NCI-H2171 (cell line): ENCODE data around the gene NUMA1.
A peak's percentile ranks its signal among the peaks of the same experiment; 100 is the strongest.

Experiments used
- DNase-seq: peaks from one replicate; lab custom pipeline; 2025; lab: John Stamatoyannopoulos, UW

The NUMA1 gene, protein sequence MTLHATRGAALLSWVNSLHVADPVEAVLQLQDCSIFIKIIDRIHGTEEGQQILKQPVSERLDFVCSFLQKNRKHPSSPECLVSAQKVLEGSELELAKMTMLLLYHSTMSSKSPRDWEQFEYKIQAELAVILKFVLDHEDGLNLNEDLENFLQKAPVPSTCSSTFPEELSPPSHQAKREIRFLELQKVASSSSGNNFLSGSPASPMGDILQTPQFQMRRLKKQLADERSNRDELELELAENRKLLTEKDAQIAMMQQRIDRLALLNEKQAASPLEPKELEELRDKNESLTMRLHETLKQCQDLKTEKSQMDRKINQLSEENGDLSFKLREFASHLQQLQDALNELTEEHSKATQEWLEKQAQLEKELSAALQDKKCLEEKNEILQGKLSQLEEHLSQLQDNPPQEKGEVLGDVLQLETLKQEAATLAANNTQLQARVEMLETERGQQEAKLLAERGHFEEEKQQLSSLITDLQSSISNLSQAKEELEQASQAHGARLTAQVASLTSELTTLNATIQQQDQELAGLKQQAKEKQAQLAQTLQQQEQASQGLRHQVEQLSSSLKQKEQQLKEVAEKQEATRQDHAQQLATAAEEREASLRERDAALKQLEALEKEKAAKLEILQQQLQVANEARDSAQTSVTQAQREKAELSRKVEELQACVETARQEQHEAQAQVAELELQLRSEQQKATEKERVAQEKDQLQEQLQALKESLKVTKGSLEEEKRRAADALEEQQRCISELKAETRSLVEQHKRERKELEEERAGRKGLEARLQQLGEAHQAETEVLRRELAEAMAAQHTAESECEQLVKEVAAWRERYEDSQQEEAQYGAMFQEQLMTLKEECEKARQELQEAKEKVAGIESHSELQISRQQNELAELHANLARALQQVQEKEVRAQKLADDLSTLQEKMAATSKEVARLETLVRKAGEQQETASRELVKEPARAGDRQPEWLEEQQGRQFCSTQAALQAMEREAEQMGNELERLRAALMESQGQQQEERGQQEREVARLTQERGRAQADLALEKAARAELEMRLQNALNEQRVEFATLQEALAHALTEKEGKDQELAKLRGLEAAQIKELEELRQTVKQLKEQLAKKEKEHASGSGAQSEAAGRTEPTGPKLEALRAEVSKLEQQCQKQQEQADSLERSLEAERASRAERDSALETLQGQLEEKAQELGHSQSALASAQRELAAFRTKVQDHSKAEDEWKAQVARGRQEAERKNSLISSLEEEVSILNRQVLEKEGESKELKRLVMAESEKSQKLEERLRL (N-terminal part only)

DNA sequence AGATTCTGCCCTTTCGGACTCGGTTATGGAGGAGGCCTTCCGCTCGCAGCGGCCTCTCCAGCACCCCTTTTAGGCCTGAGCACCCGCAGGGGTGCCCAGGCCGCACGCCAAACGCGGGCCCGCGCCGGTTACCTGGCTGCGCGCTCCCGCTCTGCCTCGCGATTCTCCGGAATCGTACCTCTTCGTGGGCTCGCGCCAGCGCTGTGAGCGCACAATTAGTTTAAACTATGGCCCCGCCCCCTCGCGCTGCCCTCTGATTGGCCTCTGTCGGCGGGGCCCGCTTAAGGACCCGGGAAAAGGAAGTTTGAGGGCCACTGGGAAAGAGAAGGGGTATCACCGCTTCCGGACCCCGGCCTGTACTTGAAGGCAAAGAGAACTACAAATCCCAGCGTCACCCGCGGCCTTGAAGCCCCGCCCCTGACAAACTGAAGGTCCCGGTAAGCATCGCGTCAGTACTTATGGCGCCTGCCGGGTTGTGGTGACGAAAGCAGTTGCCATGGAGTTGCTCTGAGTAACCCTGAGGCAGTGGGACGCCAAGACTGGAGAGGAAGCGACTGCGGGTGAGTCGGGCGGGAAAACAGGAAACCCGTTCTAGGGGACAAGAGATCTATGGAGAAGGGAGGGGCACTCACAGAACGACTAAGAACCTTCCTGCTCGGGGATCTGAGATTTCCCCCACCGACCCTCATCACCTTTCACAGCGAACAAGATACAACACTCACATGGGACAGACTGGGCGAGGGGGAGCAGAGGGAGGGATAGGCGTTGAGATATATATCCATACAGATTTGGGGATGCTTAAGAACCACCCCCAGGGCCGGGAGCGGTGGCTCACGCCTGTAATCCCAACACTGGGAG is at the start of gene NUMA1, which contains the start of gene LRRC51:
Gene NUMA1, minus strand, starts transcription at position 217 of the 858 bp plus-strand sequence. CDS start 44,599 bp downstream, outside the sequence.
Gene LRRC51, plus strand, starts transcription at position 525 of the 858 bp plus-strand sequence. CDS start 8,234 bp downstream, outside the sequence.
- DNase-seq: peak; percentile 99

DNA sequence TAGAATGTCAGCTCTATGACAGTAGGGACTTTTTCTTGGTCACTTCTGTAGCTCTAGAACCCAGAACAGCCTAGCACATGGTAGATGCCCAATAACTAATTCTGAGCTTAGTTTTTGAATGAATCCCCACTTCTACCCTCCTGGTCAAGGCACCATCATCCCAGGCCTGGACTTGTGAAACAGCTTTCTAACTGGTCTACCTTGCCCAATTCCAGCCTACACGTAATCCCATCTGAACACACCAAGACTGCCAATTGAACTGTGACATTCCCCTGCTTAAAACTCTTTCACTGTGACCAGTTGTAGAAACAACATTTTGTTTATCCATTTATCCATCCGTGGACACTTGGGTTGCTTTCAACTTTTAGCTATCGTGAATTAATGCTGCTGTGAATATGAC is 49.0 kb upstream of the NUMA1 start:
- DNase-seq: no peak

DNA sequence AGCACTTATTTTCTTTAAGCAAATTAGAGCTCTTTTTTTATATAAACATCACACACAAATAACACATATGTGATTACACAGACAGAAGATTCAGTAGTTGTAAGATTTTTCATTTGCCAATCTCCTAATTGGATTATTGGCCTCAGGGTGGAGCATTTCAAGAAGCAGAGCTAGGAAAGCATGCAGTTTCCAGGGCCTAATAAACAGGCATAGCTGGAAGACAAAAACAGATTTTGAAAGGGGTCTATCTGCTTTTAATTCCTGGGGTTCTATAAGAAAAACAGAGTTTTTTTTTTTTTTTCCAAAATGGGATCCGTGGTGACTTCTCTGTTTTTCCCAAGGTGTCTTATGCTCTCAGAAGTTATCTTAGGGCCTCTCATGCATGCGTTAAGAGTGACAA is 47.6 kb upstream of the NUMA1 start:
- DNase-seq: no peak

DNA sequence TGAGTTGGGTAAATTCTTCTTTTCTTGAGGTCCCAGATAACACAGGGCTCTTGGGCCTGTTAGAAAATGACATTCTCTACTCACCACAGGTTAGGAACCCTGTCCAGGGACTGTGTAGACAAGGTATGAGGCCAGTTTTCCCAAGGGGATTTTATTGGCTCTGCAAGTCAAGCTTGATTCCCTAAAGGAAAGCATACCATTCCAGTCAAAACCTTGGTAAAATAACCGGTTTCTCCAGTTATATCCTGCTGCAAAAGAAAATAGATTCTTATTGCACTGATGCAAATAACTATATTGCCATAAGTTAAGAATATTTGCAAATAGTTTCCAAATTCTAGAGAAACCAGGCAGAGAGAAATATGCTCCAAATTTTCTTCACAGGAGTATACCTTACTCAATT is 45.6 kb upstream of the NUMA1 start:
- DNase-seq: no peak

DNA sequence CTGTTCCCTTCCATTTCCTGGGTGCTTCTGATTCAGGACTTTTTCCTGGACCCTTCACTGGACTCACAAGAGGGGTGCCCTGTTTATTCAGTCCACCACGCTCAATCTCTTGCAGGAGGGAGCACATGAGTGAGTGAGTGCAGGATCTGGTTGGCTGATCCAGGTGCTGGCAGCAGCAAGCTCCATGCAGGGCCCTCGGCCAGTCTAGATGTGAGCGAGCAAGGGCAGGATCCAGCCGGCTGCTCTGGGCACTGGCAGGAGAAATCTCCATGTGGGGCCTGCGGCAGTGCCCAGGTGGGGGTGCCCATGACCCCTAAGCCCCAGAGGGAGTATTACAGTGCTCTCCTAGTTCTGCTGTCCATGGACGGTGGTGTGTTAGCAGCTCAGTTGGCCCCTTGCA is 43.7 kb upstream of the NUMA1 start:
- DNase-seq: no peak

DNA sequence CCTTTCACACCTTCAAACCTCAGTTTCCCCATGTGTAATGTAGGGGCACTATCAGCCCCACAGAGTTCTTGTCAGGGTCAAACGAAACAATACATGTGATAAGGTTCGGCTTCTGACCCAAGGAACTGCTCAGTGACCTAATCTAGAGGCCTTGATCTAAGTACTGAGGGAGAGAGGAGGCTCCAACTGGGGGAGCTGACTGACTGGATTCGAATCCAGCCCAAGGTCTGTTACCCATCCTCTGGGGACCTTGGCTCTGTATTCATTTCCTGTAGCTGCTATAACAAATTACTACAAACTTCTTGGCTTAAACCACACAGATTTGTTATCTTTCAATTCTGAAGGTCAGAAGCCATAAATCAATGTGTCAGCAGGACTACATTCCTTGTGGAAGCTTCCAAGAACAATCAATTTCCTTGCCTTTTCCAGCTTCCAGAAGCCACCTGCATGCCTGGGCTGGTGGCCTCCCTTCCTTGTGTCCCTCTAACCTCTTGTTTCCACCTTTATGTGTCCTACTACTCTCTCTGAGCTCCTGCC is 42.8 kb upstream of the NUMA1 start:
- no peak for DNase-seq

DNA sequence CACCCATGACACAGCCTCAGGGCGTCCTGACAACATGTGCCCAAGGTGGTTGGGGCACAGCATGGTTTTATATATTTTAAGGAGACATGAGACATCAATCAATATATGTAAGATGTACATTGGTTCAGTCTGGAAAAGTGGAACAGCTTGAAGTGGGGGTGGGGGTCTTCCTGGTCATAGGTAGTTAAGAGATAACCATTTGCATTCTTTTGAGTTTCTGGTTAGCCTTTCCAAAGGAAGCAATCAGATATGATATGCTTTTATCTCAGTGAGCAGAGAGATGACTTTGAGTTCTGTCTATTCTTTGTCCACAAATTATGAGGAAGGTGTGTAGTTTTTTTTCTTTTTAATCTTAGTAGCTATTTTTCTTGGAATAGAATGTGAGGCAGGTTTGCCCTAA is 42.3 kb upstream of the NUMA1 start:
- no peak for DNase-seq

DNA sequence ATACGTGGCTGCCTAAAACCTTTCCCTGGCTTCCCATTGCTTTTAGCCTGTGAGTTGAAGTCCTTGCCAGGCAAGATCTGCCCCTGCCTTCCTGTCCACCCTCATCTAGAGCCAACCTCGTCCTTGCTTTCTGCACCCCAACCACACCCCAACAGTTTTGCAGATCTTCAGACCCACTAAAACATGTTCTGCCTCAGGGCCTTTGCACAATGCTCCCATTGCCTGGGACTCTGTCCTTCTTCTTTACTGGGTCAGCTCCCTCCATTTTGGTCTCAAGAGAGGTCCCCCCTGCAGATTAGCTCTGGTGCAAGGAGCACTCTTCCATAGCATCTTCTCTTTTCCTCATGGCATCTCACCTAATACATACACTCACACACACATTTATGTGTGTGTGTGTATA is 40.6 kb upstream of the NUMA1 start:
- no peak for DNase-seq

DNA sequence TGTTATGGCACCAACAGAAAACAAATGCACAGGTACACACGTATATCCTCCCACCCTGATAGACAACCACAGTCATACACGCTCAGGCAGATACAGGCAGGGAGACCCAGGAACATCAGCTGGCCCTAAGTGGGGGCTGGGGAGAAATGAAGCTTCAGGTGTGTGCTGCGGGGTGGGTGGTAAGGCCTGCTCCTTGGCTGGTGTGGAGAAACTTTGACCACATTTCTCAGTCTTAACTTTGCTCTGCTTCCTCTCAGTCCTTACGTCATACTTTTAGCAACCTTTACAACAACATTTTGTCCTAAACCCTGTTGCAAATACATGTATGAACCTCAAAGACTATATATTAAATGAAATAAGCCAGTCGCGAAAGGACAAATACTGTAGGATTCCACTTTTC is 38.9 kb upstream of the NUMA1 start:
- DNase-seq: no peak

DNA sequence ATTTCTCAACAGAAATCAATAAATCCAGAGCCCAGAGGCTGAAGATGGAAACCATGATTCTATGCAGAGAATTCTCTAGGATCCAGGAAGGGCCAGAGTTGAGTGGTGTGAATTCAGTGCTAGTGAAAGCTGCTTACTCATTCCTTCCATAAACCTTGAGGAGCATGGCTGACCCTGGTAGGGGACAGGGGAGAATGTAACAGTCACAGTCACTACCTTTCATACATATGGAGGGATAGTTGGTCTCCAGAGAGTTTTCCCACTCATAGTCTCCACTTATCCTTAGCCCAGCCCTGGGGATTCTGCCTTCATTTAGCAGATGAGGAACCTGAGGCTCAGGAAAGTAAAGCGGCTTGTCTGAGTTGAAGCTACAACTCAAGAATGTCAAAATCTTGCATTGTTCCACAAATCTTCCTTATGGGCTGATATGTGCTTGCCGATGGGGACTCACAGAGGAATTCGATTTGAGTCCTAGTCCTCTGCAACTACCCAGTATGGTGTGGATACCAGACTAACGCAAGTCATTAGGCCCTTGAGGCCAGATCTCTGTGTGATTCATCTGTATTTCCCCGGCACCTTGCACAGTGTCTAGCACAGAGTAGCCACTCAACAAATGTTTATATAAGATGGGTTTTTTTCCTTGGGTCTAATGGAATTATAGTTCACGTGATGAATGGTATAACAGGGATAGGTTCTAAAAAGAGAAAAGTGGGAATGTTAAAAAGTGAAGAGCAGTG is 35.8 kb upstream of the NUMA1 start:
- no peak for DNase-seq

DNA sequence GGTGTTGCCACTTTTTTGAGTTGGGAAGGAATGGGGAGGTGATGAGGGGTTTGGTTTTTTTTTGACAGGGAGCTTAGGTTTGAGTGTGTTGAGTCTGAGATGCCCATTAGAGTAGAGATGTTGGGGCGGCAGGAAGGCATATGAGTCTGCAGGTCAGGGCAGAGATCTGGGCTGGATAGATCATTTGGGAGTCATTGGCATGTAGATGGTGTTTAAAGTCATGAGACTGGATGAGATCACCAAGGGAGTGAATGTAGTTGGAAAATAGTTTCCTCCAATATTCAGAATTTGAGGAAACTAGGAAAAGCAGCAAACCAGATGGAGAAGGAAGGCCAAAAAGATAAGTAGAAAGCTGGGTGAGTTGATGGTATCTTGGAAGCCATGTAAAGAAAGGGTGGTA is 34.2 kb upstream of the NUMA1 start:
- DNase-seq: no peak

DNA sequence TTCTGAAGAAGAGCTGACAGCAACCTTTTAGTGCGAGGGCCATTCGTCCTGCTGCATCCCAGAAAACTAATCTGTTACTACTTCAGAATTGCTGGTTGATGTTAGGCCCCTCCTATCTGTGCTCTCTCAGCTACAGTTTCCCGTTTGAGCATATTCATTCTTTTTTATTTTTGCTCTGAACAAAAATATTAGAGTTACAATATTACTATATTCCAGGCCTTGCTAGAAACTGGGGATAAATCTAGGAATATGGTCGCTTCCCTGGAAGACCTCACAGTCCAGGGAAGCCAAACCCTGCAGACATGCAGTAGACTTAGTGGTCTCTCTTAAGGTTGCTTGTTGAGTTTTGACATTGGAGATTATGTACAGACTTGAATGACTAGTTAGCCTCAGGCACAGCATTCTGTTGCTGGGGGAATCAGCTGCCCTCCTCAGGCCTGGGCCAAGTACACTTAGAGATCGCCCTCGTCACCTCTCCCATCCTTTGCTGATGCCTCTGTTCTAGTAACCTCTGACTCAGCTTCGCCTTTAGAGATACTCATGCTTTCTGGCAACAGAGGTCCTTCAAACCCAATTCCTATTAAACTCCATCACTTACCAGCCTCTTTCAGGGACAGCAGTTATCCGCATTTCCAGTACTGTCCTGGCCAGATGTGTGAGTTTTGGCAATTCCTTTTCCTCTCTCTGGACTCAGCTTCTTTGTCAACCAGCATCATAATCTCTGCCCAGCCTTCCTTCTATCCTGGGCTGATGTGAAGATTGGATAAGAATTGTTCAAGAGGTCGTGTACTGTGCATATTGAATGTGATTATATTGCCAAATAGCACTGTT is 32.9 kb upstream of the NUMA1 start:
- no peak for DNase-seq

DNA sequence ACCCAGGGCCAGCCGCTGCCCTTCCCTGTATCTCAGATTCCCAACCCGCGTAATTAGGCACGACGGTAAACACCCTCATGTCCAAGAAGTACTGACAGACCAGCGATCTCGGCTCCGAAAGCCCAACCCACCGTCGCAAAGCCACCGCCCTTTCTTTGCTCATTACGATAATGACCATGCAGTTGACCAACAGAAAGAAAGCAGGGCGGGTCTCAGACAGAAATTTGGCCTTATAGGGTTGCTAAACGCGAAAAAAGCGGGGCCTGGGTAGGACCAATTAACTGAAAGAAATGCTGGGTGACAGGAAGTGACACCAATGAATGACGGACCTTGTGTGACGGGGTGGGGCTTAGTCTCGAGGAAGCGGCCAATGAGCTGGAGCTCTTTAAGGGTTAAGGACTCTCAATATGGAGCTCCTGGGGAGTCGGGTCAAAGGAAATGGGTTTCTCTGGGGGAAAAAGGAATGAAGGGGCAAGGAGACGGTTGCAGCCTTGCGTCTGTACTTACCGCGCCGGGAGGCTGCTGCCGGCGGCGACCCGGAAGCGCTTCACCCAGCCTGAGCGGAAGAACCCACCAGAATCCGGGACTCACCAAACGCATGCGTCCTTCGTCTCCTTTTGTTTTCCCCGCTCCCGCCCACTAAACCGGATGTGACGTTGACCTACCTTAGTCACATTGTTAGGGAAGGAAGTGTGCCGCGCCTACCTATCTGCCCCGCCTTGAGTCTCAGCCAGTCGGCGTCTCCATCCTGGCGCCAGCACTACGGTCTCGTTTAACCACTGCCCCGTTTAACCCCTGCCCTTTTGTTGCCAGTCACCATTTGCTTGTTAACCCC is 32.0 kb upstream of the NUMA1 start, which contains the start of gene ANAPC15:
Gene ANAPC15, minus strand, starts transcription at position 553 of the 835 bp plus-strand sequence. CDS start 1,419 bp downstream, outside the sequence.
- DNase-seq: peak; percentile 98

DNA sequence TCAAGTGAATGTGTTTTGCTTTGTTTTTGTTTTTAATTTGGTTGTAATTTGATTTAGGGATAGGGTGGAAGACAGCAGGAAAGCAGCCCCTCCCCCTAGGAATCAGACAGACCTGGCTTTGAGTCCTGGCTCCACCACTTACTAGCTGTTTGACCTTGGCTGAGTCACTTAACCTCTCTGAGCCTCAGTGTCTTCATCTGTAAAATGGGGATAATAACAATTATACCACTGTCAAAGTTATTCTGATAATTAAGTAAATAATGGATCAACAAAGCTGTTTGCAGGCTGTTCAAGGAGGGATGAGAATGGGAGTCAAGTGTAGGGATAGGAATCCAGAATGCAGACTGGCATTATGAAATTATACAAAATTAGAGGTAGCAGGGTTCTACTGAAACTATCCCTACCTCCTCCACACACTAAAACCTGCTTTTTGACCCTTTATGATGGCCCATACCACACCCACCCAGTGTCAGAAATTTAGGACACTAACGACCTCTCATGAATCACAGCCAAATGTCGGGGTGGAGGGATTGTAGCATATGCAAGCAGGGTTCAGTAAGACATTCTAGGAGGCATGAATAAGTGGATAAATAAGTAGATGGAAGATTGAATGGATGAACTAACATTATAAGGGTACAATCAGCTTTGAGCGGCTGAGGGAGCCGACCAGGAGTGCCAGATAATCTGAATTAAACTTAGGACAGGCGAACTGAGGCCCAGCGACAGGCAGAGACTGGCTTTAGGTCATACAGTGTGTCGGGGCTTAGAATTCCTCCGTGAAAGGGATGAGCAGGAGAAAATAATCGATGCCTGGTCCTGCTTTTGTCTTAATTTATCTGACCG is 31.2 kb upstream of the NUMA1 start:
- no peak for DNase-seq

DNA sequence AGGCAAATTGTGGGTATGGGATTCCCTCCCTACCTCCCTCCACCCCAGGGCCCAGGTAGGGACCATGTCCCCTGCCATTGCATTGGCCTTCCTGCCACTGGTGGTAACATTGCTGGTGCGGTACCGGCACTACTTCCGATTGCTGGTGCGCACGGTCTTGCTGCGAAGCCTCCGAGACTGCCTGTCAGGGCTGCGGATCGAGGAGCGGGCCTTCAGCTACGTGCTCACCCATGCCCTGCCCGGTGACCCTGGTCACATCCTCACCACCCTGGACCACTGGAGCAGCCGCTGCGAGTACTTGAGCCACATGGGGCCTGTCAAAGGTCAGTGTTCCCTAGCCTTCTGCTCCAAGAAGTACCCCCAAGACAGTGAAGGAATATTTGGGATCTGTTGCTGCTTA is 25.5 kb upstream of the NUMA1 start, which contains the start of gene TOMT:
Gene TOMT, plus strand, starts transcription at position 37 of the 400 bp plus-strand sequence. Its CDS starts 28 bp downstream, at position 65.
- no peak for DNase-seq

DNA sequence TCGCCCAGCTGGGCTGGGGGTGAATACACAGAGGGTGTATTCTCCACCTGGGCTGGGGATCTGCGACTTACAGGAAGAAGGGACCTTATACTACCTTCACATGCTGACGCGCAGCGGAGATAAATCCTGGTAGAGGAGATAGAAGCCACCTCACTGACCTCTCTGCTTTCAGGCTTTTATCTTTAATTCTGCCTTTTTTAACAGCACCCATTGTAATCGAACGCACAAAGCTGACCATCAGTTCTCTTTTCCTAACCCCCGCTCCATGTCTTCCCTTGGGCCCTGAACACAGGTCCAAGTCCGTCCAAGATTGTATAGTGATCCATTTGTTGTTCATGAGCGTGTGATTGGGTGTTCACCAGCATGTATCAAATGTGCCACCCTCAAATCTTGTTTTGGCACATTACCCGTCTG is 23.4 kb upstream of the NUMA1 start:
- no peak for DNase-seq
